IMR-90 (cell line): ENCODE data around the gene NUDCD2.

Source experiments
- BHLHE40 ChIP-seq: fragments of 150-350 bp; IDR thresholded peaks from 2 replicates; pipeline ENCODE4 v1.6.1; 2016; ENCODE audit warnings: mild to moderate bottlenecking, low read depth, low read length
- CHD1 ChIP-seq: IDR thresholded peaks from 2 replicates; pipeline ENCODE4 v1.6.1; 2012; ENCODE audit warnings: low read depth, low read length, improper control_type of control experiment
- FOS ChIP-seq: fragments of 150-350 bp; IDR thresholded peaks from 2 replicates; pipeline ENCODE4 v1.6.1; 2016; ENCODE audit warnings: low read depth, low read length
- MAFK ChIP-seq: IDR thresholded peaks from 2 replicates; pipeline ENCODE4 v1.6.1; 2012; ENCODE audit warnings: low read depth, low read length, improper control_type of control experiment
- MAZ ChIP-seq: IDR thresholded peaks from 2 replicates; pipeline ENCODE4 v1.6.1; 2012; ENCODE audit warnings: low read depth, mild to moderate bottlenecking, low read length, improper control_type of control experiment, moderate library complexity, borderline replicate concordance
- MXI1 ChIP-seq: IDR thresholded peaks from 2 replicates; pipeline ENCODE4 v1.6.1; 2012; ENCODE audit warnings: low read depth, mild to moderate bottlenecking, low read length, moderate library complexity, borderline replicate concordance
- NFE2L2 ChIP-seq: fragments of 150-350 bp; IDR thresholded peaks from 2 replicates; pipeline ENCODE4 v1.6.1; 2016; ENCODE audit warnings: low read depth, mild to moderate bottlenecking, low read length
- POLR2A ChIP-seq: IDR thresholded peaks from 2 replicates; pipeline ENCODE4 v1.6.1; 2012; ENCODE audit warnings: mild to moderate bottlenecking, low read depth, low read length
- RAD21 ChIP-seq: IDR thresholded peaks from 2 replicates; pipeline ENCODE4 v1.6.1; 2012; ENCODE audit warnings: low read length, improper control_type of control experiment
- RCOR1 ChIP-seq: IDR thresholded peaks from 2 replicates; pipeline ENCODE4 v1.6.1; 2012; ENCODE audit warnings: mild to moderate bottlenecking, low read length, improper control_type of control experiment; ENCODE audit not compliant: insufficient replicate concordance
- RFX5 ChIP-seq: IDR thresholded peaks from 2 replicates; pipeline ENCODE4 v1.8.0; 2012; ENCODE audit warnings: low read depth, mild to moderate bottlenecking, low read length, moderate library complexity
- SMC3 ChIP-seq: fragments of 150-350 bp; IDR thresholded peaks from 2 replicates; pipeline ENCODE4 v1.6.1; 2016; ENCODE audit warnings: low read depth, mild to moderate bottlenecking, antibody characterized with exemption, low read length, moderate library complexity
- TF ChIP-seq, protein P1 (sequence below): conservative IDR thresholded peaks from 2 replicates; pipeline ENCODE4 v1.5.1; 2012; ENCODE audit warnings: mild to moderate bottlenecking, low read depth, low read length, improper control_type of control experiment
- TF ChIP-seq, protein P2 (sequence below): fragments of 150-350 bp; IDR thresholded peaks from 2 replicates; pipeline ENCODE4 v1.6.1; 2017; ENCODE audit warnings: mild to moderate bottlenecking, antibody characterized with exemption, low read length, low read depth

DNA sequence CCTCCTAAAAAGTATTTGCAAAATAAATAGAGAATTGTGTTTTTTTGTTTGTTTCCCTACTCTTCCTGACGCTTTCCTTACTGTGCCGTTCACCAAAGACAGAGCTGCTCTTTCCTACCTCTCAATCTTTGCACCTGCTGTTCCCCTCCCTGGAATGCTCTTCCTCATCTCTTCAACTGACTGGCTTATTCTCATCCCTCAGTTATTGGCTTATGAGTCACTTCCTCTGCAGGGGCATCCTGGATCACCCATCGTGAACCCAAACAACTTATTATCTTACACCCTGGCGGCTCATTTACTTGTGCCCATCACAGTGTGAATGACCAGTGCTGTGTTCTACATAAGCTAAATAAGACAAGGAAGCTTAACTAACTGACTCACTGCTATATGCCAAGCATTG, 58.6 kb downstream of the NUDCD2 start:
- TF ChIP-seq, protein P1, sequence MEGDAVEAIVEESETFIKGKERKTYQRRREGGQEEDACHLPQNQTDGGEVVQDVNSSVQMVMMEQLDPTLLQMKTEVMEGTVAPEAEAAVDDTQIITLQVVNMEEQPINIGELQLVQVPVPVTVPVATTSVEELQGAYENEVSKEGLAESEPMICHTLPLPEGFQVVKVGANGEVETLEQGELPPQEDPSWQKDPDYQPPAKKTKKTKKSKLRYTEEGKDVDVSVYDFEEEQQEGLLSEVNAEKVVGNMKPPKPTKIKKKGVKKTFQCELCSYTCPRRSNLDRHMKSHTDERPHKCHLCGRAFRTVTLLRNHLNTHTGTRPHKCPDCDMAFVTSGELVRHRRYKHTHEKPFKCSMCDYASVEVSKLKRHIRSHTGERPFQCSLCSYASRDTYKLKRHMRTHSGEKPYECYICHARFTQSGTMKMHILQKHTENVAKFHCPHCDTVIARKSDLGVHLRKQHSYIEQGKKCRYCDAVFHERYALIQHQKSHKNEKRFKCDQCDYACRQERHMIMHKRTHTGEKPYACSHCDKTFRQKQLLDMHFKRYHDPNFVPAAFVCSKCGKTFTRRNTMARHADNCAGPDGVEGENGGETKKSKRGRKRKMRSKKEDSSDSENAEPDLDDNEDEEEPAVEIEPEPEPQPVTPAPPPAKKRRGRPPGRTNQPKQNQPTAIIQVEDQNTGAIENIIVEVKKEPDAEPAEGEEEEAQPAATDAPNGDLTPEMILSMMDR: no peak
- TF ChIP-seq POLR2A: no peak
- TF ChIP-seq RAD21: no peak
- TF ChIP-seq CHD1: no peak
- no peak for TF ChIP-seq RCOR1
- TF ChIP-seq, protein P2, sequence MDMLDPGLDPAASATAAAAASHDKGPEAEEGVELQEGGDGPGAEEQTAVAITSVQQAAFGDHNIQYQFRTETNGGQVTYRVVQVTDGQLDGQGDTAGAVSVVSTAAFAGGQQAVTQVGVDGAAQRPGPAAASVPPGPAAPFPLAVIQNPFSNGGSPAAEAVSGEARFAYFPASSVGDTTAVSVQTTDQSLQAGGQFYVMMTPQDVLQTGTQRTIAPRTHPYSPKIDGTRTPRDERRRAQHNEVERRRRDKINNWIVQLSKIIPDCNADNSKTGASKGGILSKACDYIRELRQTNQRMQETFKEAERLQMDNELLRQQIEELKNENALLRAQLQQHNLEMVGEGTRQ: no peak
- no peak for TF ChIP-seq MAFK
- no peak for TF ChIP-seq RFX5
- no peak for TF ChIP-seq MAZ
- no peak for TF ChIP-seq BHLHE40
- no peak for TF ChIP-seq SMC3
- TF ChIP-seq FOS: no peak
- no peak for TF ChIP-seq MXI1
- no peak for TF ChIP-seq NFE2L2
